Lung (tissue), 12 donors: Measurements from ENCODE around the gene NKIRAS1. TPM values are rescaled to one million over a fixed set of nuclear protein-coding genes. Genes with fewer than 3 reads are reported as not detected.

Experiments used
- ATAC-seq: fragments of 200-7000 bp; cut with Tn5 transposase; one replicate; pipeline ENCODE4 v1.9.1; 2020; ENCODE audit warnings: moderate number of reproducible peaks; ENCODE audit not compliant: insufficient read depth, low FRiP score
- DNase-seq, 3 donors: peaks; one replicate each; pipeline ENCODE4 v3.0.0-alpha.2; 2013 to 2017
- H3K27ac ChIP-seq, 2 donors: one replicate each; pipeline ENCODE4 v1.5.1; 2013; ENCODE audit warnings: mild to moderate bottlenecking in 2 of 2, moderate library complexity in 2 of 2, control low read depth in 1 of 2, inconsistent platforms in 1 of 2, low read depth in 1 of 2, low read length in 1 of 2
- H3K27me3 ChIP-seq, 3 donors: one replicate each; pipeline ENCODE4 v1.5.1; 2013; ENCODE audit warnings: low read length in 2 of 3; ENCODE audit not compliant: control insufficient read depth in 3 of 3, insufficient read depth in 3 of 3
- H3K36me3 ChIP-seq, 4 donors: one replicate each; pipeline ENCODE4 v1.5.1; 2013; ENCODE audit warnings: low read length in 4 of 4, mild to moderate bottlenecking in 1 of 4, moderate library complexity in 1 of 4; ENCODE audit not compliant: control insufficient read depth in 4 of 4, insufficient read depth in 4 of 4
- H3K4me1 ChIP-seq, 5 donors: one replicate each; pipeline ENCODE4 v1.5.1; 2013; ENCODE audit warnings: low read length in 5 of 5, mild to moderate bottlenecking in 2 of 5, moderate library complexity in 1 of 5; ENCODE audit not compliant: control insufficient read depth in 5 of 5, insufficient read depth in 5 of 5
- H3K4me3 ChIP-seq: one replicate; pipeline ENCODE4 v1.5.1; 2013; ENCODE audit warnings: mild to moderate bottlenecking, control low read depth, moderate library complexity
- H3K9ac ChIP-seq, 2 donors: one replicate each; pipeline ENCODE4 v1.5.1; 2013; ENCODE audit warnings: low read length in 2 of 2, control low read depth in 1 of 2; ENCODE audit not compliant: insufficient read depth in 1 of 2
- H3K9me3 ChIP-seq, 4 donors: one replicate each; pipeline ENCODE4 v1.5.1; 2013; ENCODE audit warnings: low read length in 3 of 4, mild to moderate bottlenecking in 1 of 4, moderate library complexity in 1 of 4; ENCODE audit not compliant: control insufficient read depth in 4 of 4, insufficient read depth in 3 of 4
- CTCF ChIP-seq: IDR thresholded peaks from 2 replicates; pipeline ENCODE4 v1.5.1; 2012; ENCODE audit warnings: mild to moderate bottlenecking; ENCODE audit errors: control extremely low read depth, extremely low read depth
- WGBS, 2 donors: extraction: QIAGEN DNeasy Blood & Tissue Kit; methylation state at CpG; one replicate each; pipeline ENCODE4 v1.1.7; 2013; 5-methylcytosine and 5-hydroxymethylcytosine counted together
- polyA plus RNA-seq, 2 donors: library from polyadenylated mRNA; stranded (reverse); fragments of 200-250 nt; gene quantifications; one replicate each; pipeline ENCODE4 v1.2.1, GENCODE V29; 2013
- total RNA-seq, 2 donors: library from RNA; depleted of rRNA in 1 of 2; stranded (reverse); fragments of >200 nt in 1 of 2; gene quantifications; one replicate each; pipeline ENCODE4 v1.2.1, GENCODE V29; 2014 to 2021
- donor health status: control.
- donor health status: control.
- donor health status: Bipolar disorder and iron deficiency.
- donor health status: healthy.
- donor health status: DM: yes; HTN: yes; CAD: no.

NKIRAS1 gene
- total and polyA plus RNA-seq, 4 donors: 6.7 to 17.1 (median 9.1) TPM

- Histone ChIP-seq H3K27ac (no peak overlapping the region), H3K36me3 (peaks cover 3 to 27% (median 15%) of the 10 kb centered on the region in 4 donors), H3K4me1 (peaks cover 0 to 5% (median 0%) of the 10 kb centered on the region in 5 donors), H3K27me3 (no peaks in the 10 kb centered on the region), H3K4me3 (no peak overlapping the region), H3K9ac (no peak overlapping the region), H3K9me3 (no peaks in the 10 kb centered on the region)
- 79 to 87% methylated on average over 8 of the region's 8 CpGs for WGBS, 2 donors
- ATAC-seq (no peak), DNase-seq (no peak)
- no peak for TF ChIP-seq CTCF
Measured at GRCh38 chr3:23894254-23895061, 22.3 kb downstream of the NKIRAS1 start.

GRCh38 chr3:23889950-23890349 is 26.8 kb downstream of the NKIRAS1 start:
- no peak overlapping the region for H3K4me3 ChIP-seq
- H3K27ac ChIP-seq: no peak overlapping the region
- H3K27me3 ChIP-seq: no peaks in the 10 kb centered on the region
- DNase-seq (no peak), ATAC-seq (no peak)
- no peaks in the 10 kb centered on the region for H3K9me3 ChIP-seq
- no peak for TF ChIP-seq CTCF
- no peak overlapping the region for H3K9ac ChIP-seq
- H3K36me3 ChIP-seq: peaks cover 0 to 8% (median 5%) of the 10 kb centered on the region in 4 donors
- H3K4me1 ChIP-seq: peaks cover 0 to 11% (median 4%) of the 10 kb centered on the region in 5 donors
- WGBS, 2 donors: 83 to 92% methylated on average over 5 of the region's 5 CpGs

GRCh38 chr3:23889386-23889785 is 27.4 kb downstream of the NKIRAS1 start:
- H3K4me3 ChIP-seq: no peak overlapping the region
- peaks cover 0 to 8% (median 5%) of the 10 kb centered on the region in 4 donors for H3K36me3 ChIP-seq
- DNase-seq (no peak), ATAC-seq (no peak)
- H3K4me1 ChIP-seq: peaks cover 0 to 11% (median 4%) of the 10 kb centered on the region in 5 donors
- 37 to 49% methylated on average over 2 of the region's 2 CpGs for WGBS, 2 donors
- H3K27ac ChIP-seq: no peak overlapping the region
- H3K9me3 ChIP-seq: no peaks in the 10 kb centered on the region
- no peak overlapping the region for H3K9ac ChIP-seq
- H3K27me3 ChIP-seq: no peaks in the 10 kb centered on the region
- TF ChIP-seq CTCF: no peak
